ENCODE measurements around the gene MFSD12. TPM values are rescaled to one million over a fixed set of nuclear protein-coding genes. Genes with fewer than 3 reads are reported as not detected.
"Not testable (repeated sequence)": the region's sequence is repeated elsewhere in the genome, so short reads cannot be mapped to it uniquely, and the experiment has no call there.

The MFSD12 gene
- total RNA-seq, 1 experiment from 2014 or later: 2,669 TPM

DNA sequence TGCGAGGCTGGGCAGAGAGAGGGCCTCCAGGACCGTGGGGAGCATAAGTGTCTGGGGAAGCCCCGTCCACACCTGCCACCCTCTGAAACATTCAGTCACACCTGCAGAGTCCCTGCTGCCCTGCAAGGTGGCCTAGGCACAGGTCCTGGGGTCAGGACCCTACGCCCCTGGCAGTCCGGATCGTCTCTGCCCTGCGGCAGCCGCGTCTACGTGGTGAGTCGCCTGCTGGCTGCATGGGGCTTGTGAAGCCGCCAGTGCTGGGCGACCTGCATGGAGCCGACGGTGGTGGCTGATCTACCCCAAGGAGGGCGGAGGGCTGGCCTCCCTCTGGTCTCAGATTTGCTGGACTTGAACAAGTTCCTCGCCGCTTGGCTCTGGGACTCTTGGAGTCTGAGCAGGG lies 38.3 kb downstream of the MFSD12 start:
- in situ Hi-C loops (cut with HindIII; ENCODE audit: low pct_unique_long_range_greater_than_20kb, low sequenced_read_pairs): no loop called here
- no peak for DNase-seq (ENCODE audit: low read depth, low spot score)

DNA sequence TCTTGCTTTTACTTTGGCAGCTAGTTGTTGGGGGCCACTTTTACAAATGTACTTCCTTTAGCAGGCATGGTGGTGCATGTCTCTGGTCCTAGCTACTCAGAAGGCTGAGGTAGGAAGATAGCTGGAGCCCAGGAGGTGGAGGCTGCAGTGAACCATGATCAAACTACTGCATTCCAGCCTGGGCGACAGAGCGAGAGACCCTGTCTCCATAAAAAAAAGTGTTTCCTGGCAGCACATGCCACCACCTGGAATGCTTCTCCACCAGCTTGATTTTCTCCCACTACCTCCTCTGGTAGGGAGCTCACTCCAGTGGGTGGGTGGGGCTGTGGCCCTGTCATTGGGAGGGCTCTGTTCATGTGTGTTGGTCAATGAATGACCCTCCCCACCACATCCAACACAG lies 38.7 kb downstream of the MFSD12 start:
- no peak for DNase-seq (ENCODE audit: low read depth, low spot score)
- in situ Hi-C loops (cut with HindIII; ENCODE audit: low pct_unique_long_range_greater_than_20kb, low sequenced_read_pairs): no loop called here

DNA sequence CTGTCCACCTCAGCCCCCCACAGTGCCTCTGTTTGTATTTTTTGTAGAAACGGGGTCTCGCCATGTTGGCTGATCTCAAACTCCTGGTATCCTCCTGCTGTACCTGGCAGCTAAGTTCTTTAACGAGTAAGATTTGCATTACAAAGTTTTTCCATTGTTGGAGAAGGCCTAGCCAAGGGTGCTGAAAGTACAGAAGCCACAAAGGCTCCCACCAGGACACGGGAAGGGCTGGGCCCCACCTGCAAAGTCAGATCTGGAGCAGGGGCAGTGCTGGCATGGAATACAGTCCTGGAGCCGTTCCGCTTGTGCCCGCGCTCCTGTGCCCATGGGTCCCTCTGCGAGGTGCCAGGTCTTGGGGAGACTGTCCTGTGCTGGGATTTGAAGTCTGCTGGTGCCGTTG lies 39.1 kb downstream of the MFSD12 start:
- in situ Hi-C loops (cut with HindIII; ENCODE audit: low pct_unique_long_range_greater_than_20kb, low sequenced_read_pairs): no loop called here
- DNase-seq (ENCODE audit: low read depth, low spot score): no peak

DNA sequence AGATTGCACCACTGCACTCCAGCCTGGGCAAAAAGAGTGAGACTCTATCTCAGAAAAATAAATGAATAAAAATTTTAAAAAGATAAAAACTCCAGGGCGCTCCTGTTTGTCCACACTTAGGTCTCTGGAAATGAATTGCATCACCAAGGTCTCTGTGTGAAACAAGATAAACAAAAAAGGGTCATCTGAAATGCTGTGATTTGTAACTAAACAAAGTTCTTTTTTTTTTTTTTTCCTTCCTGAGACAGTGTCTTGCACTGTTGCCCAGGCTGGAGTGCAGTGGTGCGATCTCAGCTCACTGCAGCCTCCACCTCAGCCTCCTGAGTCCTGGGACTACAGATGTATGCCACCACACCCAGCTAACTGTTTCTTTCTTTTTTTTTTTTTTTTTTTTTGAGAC lies 39.7 kb downstream of the MFSD12 start:
- in situ Hi-C loops (cut with HindIII; ENCODE audit: low pct_unique_long_range_greater_than_20kb, low sequenced_read_pairs): no loop called here
- DNase-seq (ENCODE audit: low read depth, low spot score): no peak

DNA sequence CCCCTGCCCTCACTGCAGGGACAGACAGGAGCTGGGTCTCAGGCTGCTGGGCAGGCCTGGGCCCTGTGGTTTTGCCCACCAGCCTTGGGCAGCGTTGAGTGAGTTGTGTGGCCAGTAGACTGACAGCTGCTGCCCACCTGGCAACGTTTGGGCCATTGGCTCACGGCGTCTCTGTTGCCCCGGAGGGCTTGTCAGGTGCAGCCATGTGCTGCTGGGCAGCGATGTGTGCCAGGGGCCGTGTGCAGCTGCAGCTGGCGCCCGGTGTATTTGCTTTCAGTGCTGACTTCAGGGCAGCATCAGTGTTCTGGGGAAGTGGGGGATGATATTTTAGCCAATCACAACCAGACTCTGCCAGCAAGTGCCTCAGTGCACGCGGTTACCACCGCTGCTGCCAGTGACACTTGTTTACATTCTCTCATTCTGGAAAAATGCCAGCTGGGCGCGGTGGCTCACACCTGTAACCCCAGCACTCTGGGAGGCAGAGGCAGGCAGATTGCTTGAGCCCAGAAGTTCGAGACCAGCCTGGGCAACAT lies 40.6 kb downstream of the MFSD12 start:
- no peak for DNase-seq (ENCODE audit: low read depth, low spot score)
- in situ Hi-C loops (cut with HindIII; ENCODE audit: low pct_unique_long_range_greater_than_20kb, low sequenced_read_pairs): no loop called here

DNA sequence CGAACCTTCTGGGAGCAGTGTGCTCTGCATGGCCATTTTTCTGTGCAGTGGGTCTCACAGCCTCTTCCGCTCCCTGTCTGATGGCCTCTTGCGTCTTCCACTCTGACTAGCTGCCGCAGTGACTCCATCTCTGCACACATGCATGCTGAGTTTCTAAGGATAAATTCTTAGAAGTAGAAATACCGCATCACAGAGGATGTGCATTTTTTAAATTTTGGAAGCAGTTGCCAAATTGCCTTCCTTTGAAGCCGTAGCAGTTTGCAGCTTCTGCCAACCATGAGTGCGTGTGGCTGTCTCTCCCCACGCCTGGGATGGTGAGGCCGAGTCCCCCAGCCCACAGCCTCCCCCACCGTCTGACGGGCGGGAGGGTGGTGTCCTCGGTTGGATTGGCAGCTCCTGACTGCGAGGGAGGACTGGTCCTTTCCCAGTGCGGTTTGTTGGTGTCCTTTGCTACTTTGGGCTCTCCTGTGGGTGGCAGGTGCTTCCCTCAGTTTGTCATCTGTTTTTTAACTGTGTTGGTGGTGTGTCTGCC lies 41.4 kb downstream of the MFSD12 start:
- no peak for DNase-seq (ENCODE audit: low read depth, low spot score)
- in situ Hi-C loops (cut with HindIII; ENCODE audit: low pct_unique_long_range_greater_than_20kb, low sequenced_read_pairs): no loop called here

DNA sequence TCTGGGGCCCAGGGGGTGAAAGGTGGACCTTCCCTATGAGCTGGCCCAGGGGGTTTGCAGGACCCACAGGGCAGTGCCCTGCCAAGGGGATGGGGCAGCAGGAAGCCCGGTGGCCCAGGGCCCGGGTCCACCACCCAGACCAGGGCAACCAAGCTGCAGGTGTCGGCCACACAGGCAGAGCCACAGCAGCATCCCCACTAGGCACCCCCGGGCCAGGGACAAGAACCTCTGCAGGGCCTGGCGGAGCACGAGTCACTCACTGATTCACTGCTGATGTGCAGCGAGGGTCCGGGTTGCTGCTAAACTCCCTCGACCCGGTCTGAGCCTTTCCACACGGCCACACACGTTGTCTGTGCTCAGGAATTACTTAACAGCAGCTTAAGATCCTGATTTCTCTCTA lies 42.5 kb downstream of the MFSD12 start:
- no peak for DNase-seq (ENCODE audit: low read depth, low spot score)
- in situ Hi-C loops (cut with HindIII; ENCODE audit: low pct_unique_long_range_greater_than_20kb, low sequenced_read_pairs): no loop called here

DNA sequence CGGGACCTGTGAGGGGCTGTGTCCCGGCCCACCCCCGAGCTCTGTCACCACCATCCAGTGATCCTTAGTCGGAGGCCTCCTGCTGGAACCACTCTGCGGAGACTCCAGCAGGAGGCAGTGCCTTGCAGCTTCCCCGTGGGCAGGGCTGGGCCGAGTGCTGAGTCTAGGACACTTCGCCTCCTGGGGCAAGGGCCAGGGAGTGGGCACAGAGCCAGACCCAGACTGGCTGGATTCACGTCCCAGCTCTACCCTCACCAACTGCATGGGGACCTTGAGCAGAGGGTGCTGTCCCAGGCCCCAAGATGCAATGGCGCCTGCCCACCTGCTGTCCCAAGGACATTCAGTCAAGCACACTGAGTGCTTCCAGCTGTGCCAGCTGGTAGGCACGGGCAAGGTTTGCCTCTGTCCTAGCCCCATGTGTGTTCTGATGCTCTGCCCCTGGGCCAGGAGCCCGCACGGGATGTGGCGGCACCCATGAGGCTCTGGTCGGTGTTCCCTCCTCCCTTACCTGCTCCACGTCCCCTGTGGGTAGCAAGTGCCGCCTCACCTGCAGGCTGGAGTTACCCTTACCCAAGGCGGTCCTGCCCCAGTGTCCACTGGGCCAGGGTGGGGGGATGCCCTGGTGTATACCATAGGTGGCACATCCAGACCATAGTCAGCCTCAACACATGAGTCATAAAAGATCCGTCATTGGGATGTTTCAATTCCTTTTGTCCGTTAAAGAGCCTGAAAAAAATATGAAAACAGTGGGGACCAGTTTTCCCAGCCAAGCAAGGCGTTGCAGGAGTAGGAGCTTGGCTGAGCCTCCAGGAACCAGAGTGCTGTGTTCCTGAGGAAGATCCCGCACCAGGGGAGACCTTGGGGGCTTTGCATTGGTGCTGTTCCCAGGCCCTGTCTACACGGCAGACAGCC lies 43.9 kb downstream of the MFSD12 start:
- no peak for DNase-seq (ENCODE audit: low read depth, low spot score)
- in situ Hi-C loops (cut with HindIII; ENCODE audit: low pct_unique_long_range_greater_than_20kb, low sequenced_read_pairs): no loop called here

DNA sequence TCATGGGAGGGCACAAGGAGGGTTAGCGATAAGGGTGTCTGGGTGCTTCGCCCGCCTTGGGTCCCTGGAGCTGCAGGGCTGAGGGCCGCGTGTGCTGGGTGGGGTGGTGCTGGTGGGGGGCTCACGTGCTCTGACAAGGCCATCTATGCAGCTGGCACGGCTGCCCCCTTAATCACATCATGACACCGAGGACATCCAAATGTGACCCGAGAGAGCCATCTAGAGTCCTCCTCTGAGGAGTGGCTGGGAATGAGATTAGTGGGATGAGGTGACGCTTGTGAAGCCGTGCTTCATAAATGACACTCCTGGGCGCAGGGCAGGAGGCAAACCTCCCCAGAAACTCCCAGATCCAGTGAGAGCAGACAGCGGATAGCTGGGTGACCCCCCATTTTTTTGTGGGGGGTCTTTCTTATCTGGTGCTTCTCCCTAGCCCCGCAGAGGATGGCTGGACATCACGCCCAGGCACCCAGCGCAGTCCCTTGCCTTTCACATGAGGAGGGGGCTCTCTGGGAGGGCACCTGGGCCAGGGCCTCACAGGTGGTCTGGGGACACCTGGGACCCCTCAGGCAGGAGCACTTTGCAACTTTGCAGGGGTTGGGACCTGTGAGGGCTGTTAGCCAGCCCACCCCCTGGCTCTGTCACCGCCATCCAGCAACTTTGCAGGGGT lies 44.7 kb downstream of the MFSD12 start:
- DNase-seq (ENCODE audit: low read depth, low spot score): no peak
- in situ Hi-C loops (cut with HindIII; ENCODE audit: low pct_unique_long_range_greater_than_20kb, low sequenced_read_pairs): no loop called here

DNA sequence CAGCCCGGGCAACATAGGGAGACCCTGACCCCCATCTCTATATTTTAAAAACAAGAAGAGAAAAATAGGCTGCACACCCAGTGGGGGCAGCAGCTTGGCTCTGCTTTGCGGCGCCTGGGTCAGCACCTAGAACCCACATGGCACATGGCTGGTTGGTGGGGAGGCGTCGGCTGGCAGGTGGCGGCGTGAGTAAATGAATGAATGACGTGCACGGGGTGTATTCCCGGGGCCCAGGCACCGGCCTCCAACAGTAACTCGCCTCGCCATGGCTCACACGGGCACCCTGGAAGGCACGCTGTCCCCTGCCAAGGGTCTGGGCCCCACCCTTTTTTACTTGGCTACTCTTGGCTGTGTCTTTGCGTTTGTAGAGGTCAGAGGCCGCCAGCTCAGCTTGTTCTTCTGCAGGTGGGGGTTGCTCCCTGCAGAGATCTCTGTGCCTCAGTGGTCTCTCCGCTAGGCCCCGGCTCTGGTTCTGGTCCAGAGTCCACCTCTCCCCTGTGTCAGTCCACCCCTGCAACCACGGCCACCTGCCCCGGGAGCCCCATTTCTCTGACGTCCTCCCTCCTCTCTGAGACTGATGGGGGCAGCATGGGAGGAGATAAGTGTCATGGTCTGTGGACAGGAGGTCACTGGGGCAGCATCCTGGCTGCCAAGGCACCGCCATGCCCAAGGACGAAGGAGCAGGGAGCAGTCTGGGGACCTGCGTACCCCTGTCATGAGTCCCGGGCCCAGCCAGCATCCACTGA lies 45.7 kb downstream of the MFSD12 start:
- in situ Hi-C loops (cut with HindIII; ENCODE audit: low pct_unique_long_range_greater_than_20kb, low sequenced_read_pairs): no loop called here
- no peak for DNase-seq (ENCODE audit: low read depth, low spot score)

DNA sequence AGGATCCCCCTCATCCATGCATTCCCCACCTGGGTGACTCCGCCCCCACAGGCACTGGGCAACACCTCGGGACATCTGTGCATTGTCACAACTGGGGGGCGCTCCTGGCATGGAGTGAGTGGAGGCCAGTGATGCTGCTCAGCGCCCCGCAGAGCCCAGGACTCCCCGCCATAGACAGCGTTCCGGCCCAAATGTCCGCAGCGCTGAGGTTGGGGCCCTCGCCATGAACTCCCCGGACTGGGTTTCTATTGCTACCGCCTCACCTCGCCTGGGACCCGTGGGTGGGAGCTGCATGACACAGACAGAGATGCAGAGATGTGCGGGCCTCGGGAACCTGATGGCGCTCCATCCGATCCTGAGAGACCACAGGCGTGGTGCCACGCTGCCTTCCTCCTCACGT lies 46.7 kb downstream of the MFSD12 start:
- no peak for DNase-seq (ENCODE audit: low read depth, low spot score)
- in situ Hi-C loops (cut with HindIII; ENCODE audit: low pct_unique_long_range_greater_than_20kb, low sequenced_read_pairs): no loop called here

DNA sequence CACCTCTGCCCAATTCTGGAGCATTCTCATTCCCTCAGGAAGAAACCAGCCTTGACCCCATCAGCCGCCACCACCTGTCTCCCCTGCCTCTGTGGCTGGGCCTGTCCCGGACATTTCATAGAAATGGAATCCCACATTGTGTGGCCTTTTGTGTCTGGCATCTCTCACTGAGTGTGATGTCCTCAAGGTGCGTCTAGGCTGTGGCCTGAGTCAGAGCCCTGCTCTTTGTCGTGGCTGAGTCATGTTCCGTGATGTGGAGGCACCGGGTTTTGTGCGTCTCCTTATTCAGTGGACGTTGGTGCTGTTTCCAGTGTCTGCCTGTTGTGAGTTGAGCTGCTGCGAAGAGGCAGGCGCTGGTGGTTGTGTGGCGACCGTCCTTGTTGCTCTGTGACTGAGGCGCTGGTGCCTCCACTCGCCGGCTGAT lies 47.8 kb downstream of the MFSD12 start:
- in situ Hi-C loops (cut with HindIII; ENCODE audit: low pct_unique_long_range_greater_than_20kb, low sequenced_read_pairs): no loop called here

DNA sequence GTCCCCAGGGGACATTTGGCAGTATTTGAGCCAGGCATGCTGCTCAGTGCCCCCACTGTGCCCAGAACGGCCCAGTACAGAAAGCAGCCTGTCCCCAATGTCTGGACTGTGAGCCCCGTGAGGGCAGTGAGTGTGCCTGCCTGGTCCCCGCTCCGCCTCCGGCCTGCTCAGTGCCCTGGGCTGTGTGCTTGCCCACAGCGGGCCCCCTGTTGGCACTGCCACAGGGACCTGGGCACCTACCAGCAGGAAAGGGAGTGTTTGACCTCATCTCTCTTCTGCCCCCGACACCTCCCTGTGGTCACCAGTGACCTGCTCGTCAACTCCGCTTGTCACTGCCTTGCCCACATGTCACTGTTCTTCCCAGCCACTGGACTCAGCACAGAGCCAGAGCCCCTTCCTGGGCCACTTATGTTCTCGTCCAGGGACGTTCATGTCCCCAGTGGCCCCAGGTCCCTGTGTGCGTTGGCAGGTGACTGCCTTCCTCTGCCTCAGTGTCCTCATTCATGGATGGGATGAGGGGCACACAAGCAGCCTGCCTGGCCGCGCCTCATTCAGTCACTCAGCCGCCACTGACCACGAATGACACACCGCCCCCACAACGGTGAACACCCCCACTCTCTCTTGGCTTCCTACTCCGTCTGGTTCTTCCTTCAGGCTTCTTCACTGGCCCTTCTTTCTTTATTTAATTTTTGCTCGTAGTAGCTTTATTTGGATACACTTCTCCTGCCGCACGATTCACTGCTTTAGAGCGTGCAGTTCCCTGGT lies 48.4 kb downstream of the MFSD12 start:
- in situ Hi-C loops (cut with HindIII; ENCODE audit: low pct_unique_long_range_greater_than_20kb, low sequenced_read_pairs): no loop called here
- no peak for DNase-seq (ENCODE audit: low read depth, low spot score)

More for the DNA sequence above, 47.8 kb downstream of the MFSD12 start:
- DNase-seq (ENCODE audit: low read depth, low spot score): no peak

DNA sequence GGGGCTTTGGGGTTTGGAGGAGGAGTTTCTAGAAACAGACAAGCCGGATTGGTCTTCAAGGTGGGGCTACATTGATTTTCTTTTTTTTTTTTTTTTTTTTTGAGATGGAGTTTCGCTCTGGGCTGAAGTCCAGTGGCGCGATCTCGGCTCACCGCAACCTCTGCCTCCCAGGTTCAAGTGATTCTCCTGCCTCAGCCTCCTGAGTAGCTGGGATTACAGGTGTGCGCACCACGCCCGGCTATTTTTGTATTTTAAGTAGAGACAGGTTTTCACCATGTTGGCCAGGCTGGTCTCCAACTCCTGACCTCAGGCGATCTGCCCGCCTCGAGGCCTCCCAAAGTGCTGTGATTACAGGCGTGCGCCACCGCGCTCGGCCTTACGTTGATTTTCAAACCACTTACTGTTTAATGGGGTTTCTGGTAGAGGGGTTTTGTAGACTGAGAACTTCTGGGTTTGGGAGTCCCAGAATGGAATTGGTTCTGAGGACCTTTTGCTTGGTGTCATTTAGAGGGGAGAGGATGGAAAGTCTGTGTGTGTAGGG lies 49.2 kb downstream of the MFSD12 start:
- DNase-seq (ENCODE audit: low read depth, low spot score); in situ Hi-C loops (cut with HindIII; ENCODE audit: low pct_unique_long_range_greater_than_20kb, low sequenced_read_pairs): not testable (repeated sequence)

DNA sequence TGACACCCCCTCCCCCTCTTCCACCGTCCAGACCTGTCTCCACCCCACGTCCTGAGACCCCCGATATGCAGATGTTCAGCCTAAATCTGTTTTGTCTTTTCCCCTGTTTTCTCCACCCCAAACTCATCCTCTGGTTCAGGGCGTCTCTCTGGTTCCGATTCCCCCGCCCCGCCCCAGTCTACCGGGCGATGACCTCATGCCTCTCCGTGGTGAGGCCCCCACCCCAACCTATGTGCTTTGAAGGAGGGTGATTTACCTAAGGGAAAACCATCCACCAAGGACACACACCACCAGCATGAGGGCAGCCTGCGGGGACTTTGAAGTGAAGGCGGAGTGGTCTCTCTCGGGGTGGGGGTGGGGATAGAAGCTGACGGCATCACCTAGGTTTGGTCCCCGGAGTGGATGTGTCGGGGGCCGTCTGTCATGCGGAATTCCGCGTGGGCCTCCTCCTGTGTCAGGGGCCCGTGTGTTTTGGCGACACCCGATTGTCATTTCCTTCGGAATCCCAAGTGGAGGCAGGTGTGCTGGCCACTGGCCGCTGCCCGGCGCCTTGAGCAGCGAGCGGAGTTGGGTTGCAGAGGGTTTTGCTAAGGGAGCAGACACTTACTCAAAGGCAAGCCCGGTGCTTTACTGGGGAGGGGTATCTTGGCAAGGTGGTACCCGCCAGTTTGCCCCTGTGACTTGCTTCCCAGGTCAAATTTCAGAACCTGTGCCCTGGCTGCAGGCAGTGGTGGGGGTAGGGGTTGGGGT lies 49.8 kb downstream of the MFSD12 start:
- in situ Hi-C loops (cut with HindIII; ENCODE audit: low pct_unique_long_range_greater_than_20kb, low sequenced_read_pairs): no loop called here
- DNase-seq (ENCODE audit: low read depth, low spot score): no peak

Data from SK-MEL-5 (cell line).